ENCODE results near the gene PER1. TPM values are rescaled to one million over a fixed set of nuclear protein-coding genes. Genes with fewer than 3 reads are reported as not detected.

PER1 gene
- total and polyA plus RNA-seq, 2 of the 4 experiments (the other 2 are of a cell fraction) = 3.4 to 10.5 TPM

DNA sequence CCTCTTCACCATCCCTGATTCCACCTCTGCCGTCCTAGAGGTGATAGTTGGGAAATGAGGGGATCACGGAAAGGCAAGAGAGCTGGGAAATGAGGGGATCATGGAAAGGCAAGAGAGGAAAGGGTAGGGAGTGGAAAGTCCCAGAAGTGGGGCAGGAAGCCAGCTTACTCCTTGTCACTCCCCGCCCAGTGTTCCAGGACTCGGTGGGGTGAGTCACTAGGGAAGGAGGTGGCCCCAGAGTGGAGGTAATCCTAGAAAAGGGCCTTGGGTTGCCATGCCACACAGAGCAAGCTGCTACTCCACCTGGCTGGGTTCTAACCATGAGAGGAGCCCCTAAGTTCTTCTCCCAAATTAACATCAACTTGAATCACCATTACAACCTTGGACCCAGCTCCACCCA, 48.7 kb downstream of the PER1 start:
- Histone ChIP-seq H3K9me3 (ENCODE audit: control insufficient read depth, insufficient read depth, low read length) (no peaks in the 10 kb centered on the region), H3K27me3 (ENCODE audit: control insufficient read depth, insufficient read depth, low read length) (peaks cover 34% of the 10 kb centered on the region), H2BK20ac (ENCODE audit: low read depth, low read length) (no peak overlapping the region), H2BK5ac (ENCODE audit: low read depth, low read length, poor library complexity, severe bottlenecking) (no peak overlapping the region), H3K36me3 (ENCODE audit: control insufficient read depth, insufficient read depth, low read length) (no peaks in the 10 kb centered on the region), H2AK5ac (ENCODE audit: low read depth, low read length) (no peak overlapping the region), H4K5ac (ENCODE audit: low read depth, low read length) (no peak overlapping the region), H4K8ac (ENCODE audit: low read depth in 2 of 2, low read length in 2 of 2) (no peak overlapping the region), H2AK9ac (replicated peaks; ENCODE audit: low read depth, low read length, poor library complexity) (no peak overlapping the region), H3K14ac (replicated peaks; ENCODE audit: low read depth, low read length) (no peak overlapping the region), H3K4me2 (ENCODE audit: low read depth, low read length) (no peak overlapping the region), H2BK120ac (ENCODE audit: low read depth, low read length) (no peak overlapping the region), H3K4ac (ENCODE audit: low read depth, low read length) (no peak overlapping the region), H4K20me1 (ENCODE audit: insufficient read depth, low read length) (no peaks in the 10 kb centered on the region), H3K56ac (ENCODE audit: extremely low read depth, insufficient read depth, low read length) (no peak overlapping the region), H3K27ac (ENCODE audit: insufficient read depth, low read length) (no peak overlapping the region), H3K4me3 (ENCODE audit: insufficient read depth, low read depth, low read length) (no peak overlapping the region), H2BK15ac (ENCODE audit: low read depth, low read length) (no peak overlapping the region), H3K18ac (ENCODE audit: low read depth, low read length) (no peak overlapping the region), H3K9ac (ENCODE audit: low read depth, low read length) (no peak overlapping the region), H2AFZ (replicated peaks; ENCODE audit: low read length, poor library complexity) (peak overlapping the region; percentile 3), H4K91ac (ENCODE audit: insufficient read depth, low read depth, low read length) (no peak overlapping the region), H3K9me1 (ENCODE audit: insufficient read depth, low read length) (no peaks in the 10 kb centered on the region), H3K23ac (ENCODE audit: low read depth, low read length) (no peak overlapping the region), H3K4me1 (ENCODE audit: control insufficient read depth, insufficient read depth, low read length) (peaks cover 2% of the 10 kb centered on the region; the same call in 1 of the 2 replicates), H3K79me1 (ENCODE audit: low read depth in 1 of 2, low read length in 2 of 2) (no peaks in the 10 kb centered on the region)
- intact Hi-C loops (cut with micrococcal nuclease) = no loop called here
- BruUV-seq (replicated peaks) = no TSS peak
- CTCF ChIA-PET = interaction anchor here (1.6 kb wide), 1 partner anchor 16 kb away, joined by 7 read pairs; no protein-coding TSS in a partner anchor
- dilution Hi-C loops (cut with HindIII; ENCODE audit: low sequenced_read_pairs, unreplicated experiment) = loop anchor here (25.0 kb wide), 1 partner anchor 134 kb away; the partner anchor contains the start of genes CTC1 and PFAS
- TF ChIP-seq RAD21 (IDR thresholded peaks at IDR 0.05; ENCODE audit: low read length) (no peak), CHD1 (IDR thresholded peaks at IDR 0.05; ENCODE audit: low read depth, low read length) (no peak), POLR2A (IDR thresholded peaks at IDR 0.05; ENCODE audit: low read depth, low read length) (no peak)
- TF ChIP-seq, protein P1, sequence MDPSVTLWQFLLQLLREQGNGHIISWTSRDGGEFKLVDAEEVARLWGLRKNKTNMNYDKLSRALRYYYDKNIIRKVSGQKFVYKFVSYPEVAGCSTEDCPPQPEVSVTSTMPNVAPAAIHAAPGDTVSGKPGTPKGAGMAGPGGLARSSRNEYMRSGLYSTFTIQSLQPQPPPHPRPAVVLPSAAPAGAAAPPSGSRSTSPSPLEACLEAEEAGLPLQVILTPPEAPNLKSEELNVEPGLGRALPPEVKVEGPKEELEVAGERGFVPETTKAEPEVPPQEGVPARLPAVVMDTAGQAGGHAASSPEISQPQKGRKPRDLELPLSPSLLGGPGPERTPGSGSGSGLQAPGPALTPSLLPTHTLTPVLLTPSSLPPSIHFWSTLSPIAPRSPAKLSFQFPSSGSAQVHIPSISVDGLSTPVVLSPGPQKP (IDR thresholded peaks at IDR 0.05; ENCODE audit: borderline replicate concordance, low read depth, low read length) = no peak
- TF ChIP-seq, protein P2, sequence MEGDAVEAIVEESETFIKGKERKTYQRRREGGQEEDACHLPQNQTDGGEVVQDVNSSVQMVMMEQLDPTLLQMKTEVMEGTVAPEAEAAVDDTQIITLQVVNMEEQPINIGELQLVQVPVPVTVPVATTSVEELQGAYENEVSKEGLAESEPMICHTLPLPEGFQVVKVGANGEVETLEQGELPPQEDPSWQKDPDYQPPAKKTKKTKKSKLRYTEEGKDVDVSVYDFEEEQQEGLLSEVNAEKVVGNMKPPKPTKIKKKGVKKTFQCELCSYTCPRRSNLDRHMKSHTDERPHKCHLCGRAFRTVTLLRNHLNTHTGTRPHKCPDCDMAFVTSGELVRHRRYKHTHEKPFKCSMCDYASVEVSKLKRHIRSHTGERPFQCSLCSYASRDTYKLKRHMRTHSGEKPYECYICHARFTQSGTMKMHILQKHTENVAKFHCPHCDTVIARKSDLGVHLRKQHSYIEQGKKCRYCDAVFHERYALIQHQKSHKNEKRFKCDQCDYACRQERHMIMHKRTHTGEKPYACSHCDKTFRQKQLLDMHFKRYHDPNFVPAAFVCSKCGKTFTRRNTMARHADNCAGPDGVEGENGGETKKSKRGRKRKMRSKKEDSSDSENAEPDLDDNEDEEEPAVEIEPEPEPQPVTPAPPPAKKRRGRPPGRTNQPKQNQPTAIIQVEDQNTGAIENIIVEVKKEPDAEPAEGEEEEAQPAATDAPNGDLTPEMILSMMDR (conservative IDR thresholded peaks at IDR 0.05; ENCODE audit: low read depth, low read length) = no peak
- no peak for ATAC-seq (ENCODE audit: low read depth)
- POLR2A ChIA-PET (ENCODE audit: unreplicated experiment) = no interaction called here
- no peak for DNase-seq
- in situ Hi-C loops (cut with MboI; ENCODE audit: low sequenced_read_pairs) = no loop called here
- WGBS, 2 experiments (ENCODE audit: extremely low coverage in 2 of 2, insufficient read length in 1 of 2) = no CpG with 5 or more reads among the region's 4 CpGs

Measured in IMR-90 (cell line).